ENCODE results near the gene ACVR1. TPM values are rescaled to one million over a fixed set of nuclear protein-coding genes. Genes with fewer than 3 reads are reported as not detected.
"Not testable (repeated sequence)": the region's sequence is repeated elsewhere in the genome, so short reads cannot be mapped to it uniquely, and the experiment has no call there.

The ACVR1 gene
- total RNA-seq, 1 donor from 2014 or later, result 47.6 TPM

GRCh38 chr2:157759855-157760254, 116.3 kb downstream of the ACVR1 start:
- DNase-seq (ENCODE audit: low spot score), result no peak

GRCh38 chr2:157758586-157758985, 117.5 kb downstream of the ACVR1 start:
- DNase-seq (ENCODE audit: low spot score), result no peak

GRCh38 chr2:157757500-157757899, 118.6 kb downstream of the ACVR1 start:
- no peak for DNase-seq (ENCODE audit: low spot score)

- not testable (repeated sequence) for DNase-seq (ENCODE audit: low spot score)
Measured at GRCh38 chr2:157756447-157756846, 119.7 kb downstream of the ACVR1 start.

- DNase-seq (ENCODE audit: low spot score), result no peak
Measured at GRCh38 chr2:157751462-157752058, 124.6 kb downstream of the ACVR1 start.

GRCh38 chr2:157749684-157750083, 126.4 kb downstream of the ACVR1 start:
- no peak for DNase-seq (ENCODE audit: low spot score)

- no peak for DNase-seq (ENCODE audit: low spot score)
Measured at GRCh38 chr2:157748371-157749142, 127.6 kb downstream of the ACVR1 start.

GRCh38 chr2:157747695-157748370, 128.3 kb downstream of the ACVR1 start:
- no peak for DNase-seq (ENCODE audit: low spot score)

GRCh38 chr2:157747280-157747679, 128.8 kb downstream of the ACVR1 start:
- DNase-seq (ENCODE audit: low spot score), result no peak

- DNase-seq (ENCODE audit: low spot score), result no peak
Measured at GRCh38 chr2:157746234-157746950, 129.7 kb downstream of the ACVR1 start.

GRCh38 chr2:157744571-157745076, 131.5 kb downstream of the ACVR1 start:
- no peak for DNase-seq (ENCODE audit: low spot score)

GRCh38 chr2:157743051-157743450, 133.1 kb downstream of the ACVR1 start:
- no peak for DNase-seq (ENCODE audit: low spot score)

GRCh38 chr2:157741819-157742484, 134.2 kb downstream of the ACVR1 start:
- DNase-seq (ENCODE audit: low spot score), result no peak

- DNase-seq (ENCODE audit: low spot score), result no peak
Measured at GRCh38 chr2:157737656-157738055, 138.5 kb downstream of the ACVR1 start.

- no peak for DNase-seq (ENCODE audit: low spot score)
Measured at GRCh38 chr2:157735532-157735931, 140.6 kb downstream of the ACVR1 start.

- no peak for DNase-seq (ENCODE audit: low spot score)
Measured at GRCh38 chr2:157733263-157733662, 142.9 kb downstream of the ACVR1 start.

- DNase-seq (ENCODE audit: low spot score), result no peak
Measured at GRCh38 chr2:157732596-157732995, 143.5 kb downstream of the ACVR1 start.

- DNase-seq (ENCODE audit: low spot score), result no peak
Measured at GRCh38 chr2:157727693-157728092, 148.4 kb downstream of the ACVR1 start.

GRCh38 chr2:157726946-157727345, 149.2 kb downstream of the ACVR1 start:
- no peak for DNase-seq (ENCODE audit: low spot score)

GRCh38 chr2:157725846-157726245, 150.3 kb downstream of the ACVR1 start:
- no peak for DNase-seq (ENCODE audit: low spot score)

- no peak for DNase-seq (ENCODE audit: low spot score)
Measured at GRCh38 chr2:157722580-157723234, 153.4 kb downstream of the ACVR1 start.
